ENCODE measurements around the gene NAP1L5.

Gene NAP1L5

DNA sequence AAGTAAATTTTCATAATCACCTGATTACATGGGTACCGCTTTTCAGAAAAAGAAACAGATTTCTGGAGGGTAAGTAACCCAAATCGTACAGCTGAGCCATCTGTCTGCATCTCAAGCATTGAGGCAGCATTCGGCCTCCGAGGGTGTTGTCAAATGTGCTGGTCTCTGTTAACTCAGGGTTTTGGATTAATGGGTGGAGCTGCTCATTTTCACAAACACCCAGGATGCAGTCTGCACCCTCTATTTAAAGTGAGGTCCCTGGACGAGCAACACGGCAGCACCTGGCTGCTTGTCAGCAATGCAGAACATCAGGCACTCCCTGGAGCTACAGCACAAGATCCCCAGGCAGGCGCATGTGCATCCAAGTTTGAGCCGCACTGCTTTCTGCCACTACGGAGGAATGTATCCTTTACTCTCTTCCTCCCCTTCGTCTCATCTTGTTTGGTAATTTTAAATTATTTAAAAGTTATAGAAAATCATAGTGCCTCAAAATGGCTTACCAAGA is 24.7 kb upstream of the NAP1L5 start:
- DNase-seq (ENCODE audit: low read depth) = no peak

DNA sequence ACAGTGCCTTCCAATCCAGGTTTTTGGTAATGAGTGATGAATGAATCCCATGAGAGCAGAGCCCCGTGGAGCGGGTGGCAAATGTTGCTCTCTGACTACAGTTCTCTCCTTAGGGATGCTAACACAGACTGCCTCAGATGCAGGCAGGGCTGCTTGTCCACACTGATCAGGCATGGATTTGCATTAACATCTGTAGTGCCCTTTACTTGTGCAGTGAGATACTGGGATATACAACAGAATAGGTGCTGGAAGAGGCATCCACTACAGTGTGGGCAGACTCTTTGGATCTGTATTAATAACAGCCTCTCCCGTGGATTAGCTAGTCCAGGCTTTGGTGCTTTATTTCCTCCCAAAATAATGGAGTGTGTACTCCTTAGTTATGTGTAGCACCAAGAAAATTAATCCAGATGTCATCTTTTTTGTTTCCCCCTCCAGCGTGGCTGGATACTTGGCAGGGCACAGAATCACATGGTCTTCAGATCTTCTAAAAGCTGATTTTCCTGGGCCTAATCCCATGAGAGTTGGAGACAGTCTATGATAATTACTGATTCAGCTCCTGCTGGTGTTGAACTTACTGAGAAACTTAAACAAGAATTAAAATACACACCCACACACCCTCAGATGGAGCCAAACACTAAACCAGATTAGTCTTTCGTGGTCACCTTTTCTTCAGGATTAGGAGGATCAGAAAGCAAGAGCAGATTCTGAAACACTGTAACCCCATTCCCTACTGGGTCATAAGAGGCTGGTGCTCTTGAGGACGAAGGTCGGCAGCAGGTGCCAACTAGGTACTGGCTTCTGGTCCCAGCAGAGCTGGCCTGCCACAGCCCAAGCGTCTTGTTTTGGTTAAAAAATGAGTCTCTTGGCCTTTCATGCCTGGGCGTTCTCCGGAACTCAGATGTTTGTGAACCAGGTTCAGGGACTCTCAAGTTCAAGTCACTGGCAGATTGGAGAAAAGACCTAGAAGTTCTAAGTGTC is 23.1 kb upstream of the NAP1L5 start:
- DNase-seq (ENCODE audit: low read depth) = no peak

DNA sequence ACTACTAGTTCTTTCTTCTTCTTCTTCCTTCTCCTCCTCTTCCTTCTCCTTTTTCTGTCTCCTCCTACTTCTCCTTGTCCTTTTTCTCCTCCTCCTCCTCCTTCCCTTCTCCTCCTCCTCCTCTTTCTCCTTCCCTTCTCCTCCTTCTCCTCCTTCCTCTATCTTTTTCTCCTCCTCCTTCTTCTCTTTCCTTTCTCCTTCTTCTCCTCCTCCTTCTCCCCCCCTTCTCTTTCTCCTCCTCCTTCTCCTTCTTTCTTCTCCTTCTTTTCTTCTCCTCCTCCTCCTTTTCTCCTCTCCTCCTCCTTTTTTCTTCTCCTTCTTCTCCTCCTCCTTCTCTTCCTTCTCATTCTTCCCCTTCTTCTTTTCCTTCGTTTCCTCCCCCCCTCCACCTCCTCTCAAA is 21.8 kb upstream of the NAP1L5 start:
- DNase-seq (ENCODE audit: low read depth) = no peak

DNA sequence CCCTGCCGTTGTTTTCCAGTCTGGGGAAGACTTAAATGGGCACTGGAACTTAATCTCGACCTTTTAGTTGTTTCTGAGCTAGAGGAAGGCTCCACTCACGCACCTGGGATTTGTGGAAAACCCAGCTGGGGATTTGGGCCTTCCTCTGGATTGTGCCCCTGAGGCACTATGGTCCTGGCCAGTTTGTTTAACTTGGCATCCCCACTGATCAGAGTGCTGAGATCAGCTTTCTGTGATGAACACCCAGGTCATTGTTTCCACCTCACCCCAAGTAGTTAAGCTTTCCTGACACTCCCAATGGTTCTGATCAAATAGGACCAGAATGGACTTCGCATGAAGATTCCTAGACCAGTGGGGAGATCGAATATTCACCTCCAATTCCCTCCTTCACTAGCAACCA is 20.5 kb upstream of the NAP1L5 start:
- no peak for DNase-seq (ENCODE audit: low read depth)

DNA sequence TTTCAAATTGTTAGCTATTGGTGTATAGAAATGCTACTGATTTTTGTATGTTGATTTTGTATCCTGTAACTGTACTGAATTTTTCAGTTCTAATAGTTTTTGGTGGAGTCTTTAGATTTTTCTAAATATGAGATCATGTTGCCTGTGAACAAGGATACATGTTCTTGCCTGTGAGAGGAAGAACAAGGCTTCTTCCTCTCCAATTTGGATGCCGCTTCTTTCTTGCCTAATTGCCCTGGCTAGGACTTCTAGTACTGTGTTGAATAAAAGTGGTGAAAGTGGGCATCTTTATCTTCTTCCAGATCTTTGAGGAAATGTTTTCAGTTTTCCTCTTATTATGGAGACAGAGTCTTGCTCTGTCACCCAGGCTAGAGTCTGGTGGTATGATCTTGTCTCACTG is 16.2 kb upstream of the NAP1L5 start:
- DNase-seq (ENCODE audit: low read depth) = no peak

DNA sequence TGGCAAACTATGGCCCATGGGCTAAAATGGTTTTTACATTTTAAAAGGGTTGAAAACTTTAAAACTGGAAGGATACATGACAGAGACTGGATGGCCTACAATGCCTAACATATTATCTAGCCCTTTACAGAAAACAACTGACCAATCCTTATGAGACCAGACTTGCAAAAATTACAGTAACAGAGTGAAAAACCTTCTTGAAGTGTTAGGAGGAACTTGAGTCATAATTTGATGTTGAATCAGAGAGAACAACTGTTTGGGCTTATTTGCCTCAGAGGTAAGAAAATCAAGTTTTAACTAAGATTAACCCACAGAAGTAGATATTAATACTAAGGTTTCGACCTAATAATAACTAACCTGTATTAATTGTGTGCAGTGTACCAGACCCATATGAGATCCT is 12.4 kb upstream of the NAP1L5 start:
- DNase-seq (ENCODE audit: low read depth) = no peak

DNA sequence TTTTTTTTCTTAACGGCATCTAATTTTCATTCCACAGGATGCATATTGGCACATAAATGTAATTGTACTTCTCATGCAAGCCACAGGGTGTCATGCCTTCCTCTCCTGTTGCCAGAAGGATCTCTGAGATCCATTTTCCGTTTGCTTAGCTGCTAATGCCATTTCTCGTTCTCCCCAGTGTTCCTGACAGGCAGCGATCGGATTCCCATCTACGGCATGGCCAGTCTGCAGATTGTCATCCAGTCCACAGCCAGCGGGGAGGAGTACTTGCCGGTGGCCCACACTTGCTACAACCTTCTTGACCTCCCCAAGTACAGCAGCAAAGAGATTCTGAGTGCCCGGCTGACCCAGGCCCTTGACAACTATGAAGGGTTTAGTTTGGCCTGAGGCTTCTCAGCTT is 8.9 kb upstream of the NAP1L5 start:
- DNase-seq (ENCODE audit: low read depth) = no peak

DNA sequence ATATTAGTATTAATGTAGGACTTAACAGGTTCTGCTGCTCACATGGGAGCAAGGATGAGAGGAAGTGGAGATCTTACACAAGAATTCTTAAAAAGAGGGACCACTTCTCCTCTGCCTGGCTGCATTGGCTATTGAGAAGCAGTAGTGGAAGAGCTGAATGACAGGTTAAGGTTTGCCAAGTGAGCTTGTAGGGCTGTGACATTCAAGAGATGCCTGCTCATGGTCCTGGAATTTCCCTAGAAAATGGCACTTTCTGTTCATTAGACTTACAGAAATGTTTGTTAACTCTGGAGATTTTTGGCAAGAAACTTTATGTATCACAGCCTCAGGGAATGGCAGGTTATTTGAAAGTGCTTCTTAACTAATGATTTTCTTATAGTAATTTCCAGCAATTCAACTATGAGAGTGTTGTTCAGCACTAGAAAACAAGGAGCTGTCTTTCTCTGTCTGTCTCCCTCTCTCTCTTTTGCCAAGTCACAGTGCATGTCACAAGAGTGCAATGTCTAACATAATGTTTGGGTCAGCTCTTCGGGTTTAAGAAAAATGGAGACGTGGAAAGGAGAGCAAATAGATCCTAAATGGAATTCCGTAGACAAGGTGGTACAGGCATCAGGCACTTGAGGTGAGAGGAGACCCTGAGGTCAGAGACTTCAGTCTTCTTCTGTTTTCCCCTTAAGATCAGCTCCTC is 8.3 kb upstream of the NAP1L5 start:
- DNase-seq (ENCODE audit: low read depth) = no peak

DNA sequence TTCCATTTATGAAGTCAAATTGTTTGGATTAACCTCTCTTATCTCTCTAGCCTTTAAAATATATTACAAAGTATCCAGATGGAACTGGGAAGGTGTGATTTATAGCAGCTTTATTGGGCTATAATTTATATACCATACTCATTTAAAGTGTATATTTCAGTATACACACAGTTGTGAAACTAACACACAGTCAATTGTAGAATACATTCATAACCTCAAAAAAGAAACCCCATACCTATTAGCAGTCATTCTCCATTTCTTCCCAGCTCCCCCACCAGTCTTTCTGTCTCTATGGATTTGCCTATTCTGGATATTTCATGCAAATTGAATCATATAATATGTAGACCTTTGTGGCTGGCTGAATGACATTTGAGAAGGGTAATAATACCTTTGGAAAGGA is 7.6 kb upstream of the NAP1L5 start:
- DNase-seq (ENCODE audit: low read depth) = no peak

DNA sequence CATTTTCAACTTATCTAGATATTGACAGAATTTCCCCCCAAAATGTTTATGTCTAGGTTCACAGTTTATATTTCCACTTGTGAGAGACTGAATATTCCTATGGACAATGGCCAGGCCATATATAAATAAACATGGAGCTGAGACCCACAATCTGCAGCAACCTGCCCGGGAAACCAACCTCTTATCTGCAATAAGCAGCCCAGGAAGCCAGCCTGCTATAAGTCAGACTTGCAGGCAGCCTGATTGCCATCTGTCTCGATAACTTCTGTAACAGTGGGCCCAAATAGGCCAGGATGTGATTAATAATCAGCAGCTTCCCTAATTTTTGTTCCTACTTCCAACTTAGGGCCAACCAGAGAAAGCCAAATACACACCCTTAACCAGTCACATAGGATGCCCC is 5.2 kb upstream of the NAP1L5 start:
- DNase-seq (ENCODE audit: low read depth) = no peak

DNA sequence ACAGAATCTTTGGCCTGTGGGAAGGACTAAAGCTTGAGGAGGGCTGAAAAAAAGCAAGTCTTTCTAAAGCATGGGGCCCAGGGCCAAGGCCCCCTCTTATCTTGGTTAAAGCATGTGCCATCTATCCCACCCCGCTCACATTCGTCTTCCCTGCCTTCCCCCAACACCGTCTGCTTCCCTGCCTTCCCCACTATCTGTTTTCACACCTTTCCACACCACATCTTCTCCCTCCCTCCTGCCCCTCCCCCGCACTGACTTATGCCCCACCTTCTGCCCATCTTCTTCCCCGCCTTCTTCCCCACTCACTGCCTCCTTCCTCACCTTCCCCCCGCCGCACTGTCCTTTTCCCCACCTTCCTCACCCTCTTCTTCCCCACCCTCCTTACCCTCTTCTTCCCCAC is 890 bp upstream of the NAP1L5 start:
- DNase-seq (ENCODE audit: low read depth) = no peak

DNA sequence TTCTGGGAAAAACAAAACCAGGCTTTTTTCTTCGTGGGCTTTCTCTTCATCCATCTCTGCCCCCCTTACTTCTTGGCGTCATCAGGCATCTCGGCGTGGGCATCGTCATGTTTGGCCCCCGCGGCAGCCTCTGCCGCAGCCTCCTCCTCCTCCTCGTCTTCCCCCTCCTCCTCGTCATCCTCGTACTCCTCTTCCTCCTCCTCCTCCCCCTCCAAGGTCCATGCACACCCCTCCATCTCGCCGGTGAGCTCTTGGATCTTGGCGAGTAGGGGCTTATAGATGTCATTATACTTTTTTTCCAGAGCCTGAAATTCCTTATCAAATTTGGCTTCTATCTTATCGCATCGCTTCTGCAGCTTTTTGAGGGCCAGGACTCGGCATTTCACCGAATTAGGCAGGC is 488 bp downstream of the NAP1L5 start:
- no peak for DNase-seq (ENCODE audit: low read depth)

DNA sequence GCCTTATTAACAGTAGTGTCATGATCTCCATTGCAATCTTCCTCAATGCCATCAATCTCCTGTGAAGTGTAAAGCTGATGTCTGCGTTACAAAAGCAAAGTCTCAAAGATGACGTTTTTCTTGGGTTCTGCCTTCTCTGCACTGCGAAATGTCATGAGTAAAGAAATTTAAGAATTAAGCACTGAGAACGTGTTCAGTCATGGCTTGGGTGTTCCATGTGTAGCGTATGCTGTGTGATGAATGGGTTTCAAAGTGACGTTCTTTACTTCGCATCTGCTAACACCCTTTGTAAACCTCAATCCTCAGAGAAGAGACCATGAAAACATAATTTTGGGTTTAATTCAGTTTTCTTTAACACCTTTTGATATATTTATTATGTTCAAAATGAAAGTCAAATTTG is 999 bp downstream of the NAP1L5 start:
- no peak for DNase-seq (ENCODE audit: low read depth)

DNA sequence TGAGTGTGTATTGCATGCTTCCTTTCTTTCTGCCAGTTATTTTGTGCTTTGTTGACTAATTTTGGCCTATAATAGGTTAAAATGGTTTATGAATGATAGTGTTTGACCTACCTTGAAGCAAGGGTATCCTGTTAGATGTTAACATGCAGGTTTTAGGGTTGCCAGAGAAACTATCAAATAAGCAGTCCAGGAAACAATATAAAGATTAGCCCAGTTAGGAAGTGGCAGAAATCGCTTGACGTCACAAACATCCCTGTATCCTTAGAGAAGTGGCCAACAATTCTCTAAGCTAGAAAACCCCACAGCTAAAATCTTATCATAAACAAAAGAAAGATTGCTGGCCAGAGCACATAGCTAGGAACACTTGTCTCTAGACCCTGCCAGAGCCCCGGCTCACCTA is 3.8 kb downstream of the NAP1L5 start:
- DNase-seq (ENCODE audit: low read depth) = no peak

DNA sequence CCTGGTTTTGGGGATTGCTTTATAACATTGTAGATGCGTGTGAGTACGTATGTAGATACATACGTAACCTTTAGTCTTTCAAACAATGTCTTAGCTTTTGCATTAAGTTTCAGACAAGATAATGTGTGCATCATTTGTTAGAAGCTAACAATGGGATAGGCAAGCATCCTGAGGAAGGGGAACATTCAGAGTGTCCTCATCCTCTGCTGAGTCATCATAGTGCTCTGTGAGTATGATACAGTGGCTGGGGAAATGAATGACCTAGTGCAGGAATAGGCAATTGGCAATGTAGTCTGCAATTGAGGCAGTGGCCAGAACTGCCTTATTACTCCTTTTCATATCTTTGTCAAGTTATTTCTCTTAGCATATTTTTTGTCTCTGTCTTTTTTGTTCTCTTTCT is 7.3 kb downstream of the NAP1L5 start:
- no peak for DNase-seq (ENCODE audit: low read depth)

DNA sequence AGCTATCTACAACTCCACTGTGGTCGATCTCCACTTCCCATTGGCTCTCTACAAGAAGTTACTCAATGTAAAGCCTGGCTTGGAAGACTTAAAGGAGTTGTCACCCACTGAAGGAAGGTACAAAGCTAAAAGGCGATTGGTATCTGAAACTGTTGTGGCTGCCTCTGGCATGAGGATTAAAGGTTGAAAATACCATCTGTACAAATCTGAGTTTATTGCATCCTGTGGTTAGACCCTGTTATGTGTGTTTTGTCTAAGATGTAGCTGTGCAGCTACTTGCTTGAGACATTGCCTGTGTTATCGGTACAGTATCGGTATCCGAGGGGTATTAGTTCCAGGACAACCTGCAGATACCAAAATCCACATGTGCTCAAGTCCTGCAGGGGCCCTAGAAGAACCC is 16.4 kb downstream of the NAP1L5 start:
- no peak for DNase-seq (ENCODE audit: low read depth)

DNA sequence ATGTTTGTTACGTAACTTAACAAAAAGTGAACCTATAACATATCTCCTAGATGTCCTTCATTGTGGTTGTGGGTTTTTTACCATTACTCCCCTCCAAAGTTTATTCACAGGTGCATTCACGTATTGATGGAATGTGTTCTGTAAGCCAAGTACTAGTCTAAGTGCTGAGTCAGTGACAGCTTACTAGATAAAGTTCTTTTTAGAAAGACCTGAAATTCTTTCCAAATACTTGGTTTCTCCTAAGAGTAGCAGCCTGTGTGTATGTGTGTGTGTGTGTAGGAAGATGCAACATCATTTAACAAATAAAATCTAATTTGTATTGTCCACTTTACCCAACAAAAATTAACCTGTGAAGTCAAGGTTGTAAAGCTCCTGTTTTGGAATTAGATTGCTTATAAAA is 22.1 kb downstream of the NAP1L5 start:
- DNase-seq (ENCODE audit: low read depth) = no peak

DNA sequence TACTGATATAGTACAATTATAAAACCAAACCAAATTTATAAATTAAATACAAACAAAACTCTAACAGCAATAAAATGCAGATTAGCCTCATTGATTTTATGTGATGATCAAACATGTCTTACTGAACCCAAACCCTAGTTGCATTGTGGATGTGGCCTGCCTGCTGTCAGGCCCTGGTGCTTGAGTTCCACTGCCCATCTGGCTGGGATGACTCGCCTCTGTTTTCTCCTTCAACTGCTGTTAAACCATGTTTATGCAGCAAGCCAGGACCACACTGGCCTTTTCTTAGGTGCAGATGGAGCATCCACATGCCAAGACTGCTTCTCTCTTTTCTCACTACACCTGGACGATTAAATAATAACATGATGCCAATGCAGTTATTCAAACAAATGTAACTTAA is 22.6 kb downstream of the NAP1L5 start:
- DNase-seq (ENCODE audit: low read depth) = no peak

DNA sequence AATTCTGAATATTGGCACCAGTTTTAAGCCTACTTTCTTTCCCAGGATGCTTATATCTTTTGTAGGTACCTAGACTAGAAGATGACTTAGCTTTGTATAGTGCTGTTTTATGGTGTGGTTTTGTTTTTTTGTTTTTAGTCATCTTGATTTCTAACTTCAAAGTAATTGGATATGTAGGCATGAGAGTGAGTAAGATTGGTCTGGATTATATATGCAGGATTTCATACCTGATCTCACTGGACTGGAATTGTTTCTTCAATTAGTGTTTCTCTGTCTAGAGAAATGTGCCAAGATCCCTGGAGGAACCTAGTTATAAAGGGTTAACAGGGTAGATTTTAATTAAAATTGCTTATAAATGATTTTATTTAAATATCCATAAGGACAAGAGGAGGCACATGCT is 23.1 kb downstream of the NAP1L5 start:
- no peak for DNase-seq (ENCODE audit: low read depth)

DNA sequence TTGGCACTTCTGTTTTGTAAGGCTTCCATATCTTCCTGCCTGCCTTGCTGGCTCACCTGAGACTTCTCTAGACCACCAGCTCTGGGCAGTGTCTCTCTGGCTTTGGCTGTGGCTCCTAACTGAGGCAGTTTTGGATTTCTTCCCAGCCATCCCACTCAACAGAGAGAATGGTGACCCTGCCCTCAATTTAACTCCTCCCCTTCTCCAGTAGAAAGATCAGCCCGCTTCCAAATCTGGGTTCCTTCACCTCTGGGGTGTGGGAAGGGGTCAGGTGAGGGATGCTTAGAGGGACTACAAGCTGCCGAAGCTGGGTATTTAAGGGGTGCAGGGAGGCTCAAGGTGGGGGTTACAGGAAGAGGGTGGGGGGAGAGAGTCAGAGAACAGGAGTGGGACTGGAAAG is 23.7 kb downstream of the NAP1L5 start:
- DNase-seq (ENCODE audit: low read depth) = no peak

DNA sequence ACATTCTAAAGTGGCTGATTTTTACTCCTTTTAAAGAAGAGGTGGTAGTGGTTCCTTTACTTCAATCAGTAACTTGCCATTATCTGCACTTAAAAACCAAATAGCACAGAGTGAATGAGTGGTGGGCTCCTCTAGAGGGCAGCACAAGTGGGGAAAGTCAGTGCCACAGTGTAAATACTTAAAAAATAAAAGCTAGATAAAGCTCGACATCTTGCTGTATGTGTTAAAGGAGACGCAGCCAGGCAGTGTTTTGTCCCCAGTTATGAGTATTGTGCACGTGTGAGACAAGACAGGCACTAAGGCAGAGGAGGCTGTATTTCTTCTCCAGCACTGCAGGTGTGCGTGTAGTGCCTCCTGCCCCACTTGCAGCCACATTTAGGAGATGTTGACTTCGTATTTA is 24.6 kb downstream of the NAP1L5 start:
- DNase-seq (ENCODE audit: low read depth) = no peak

DNA sequence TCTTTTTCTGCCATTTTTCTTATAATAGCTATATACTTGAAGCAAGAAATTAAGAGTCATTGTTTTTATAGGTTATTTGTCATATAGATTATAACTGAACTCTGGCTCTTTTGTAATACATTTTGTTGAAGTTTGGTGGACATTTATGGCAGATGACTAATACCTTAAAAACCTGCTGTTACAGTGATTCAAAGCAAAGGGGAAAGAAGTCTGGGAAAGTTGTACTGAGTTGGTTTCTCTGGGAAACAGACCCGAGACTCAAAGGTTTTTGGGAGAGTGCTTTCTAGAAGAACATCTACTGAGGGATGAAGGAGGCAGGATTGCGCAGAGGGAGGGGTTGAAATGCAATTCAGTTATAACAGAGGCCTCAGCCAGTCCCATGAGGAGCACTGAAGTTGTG is 35.9 kb downstream of the NAP1L5 start:
- DNase-seq (ENCODE audit: low read depth) = no peak

All from activated T-cell treated with anti-CD3 and anti-CD28 coated beads for 24 hours (primary cell).